Kidney tubule cell (primary cell): ENCODE data around the gene KMT5B.
A peak's percentile ranks its signal among the peaks of the same experiment; 100 is the strongest.

Experiments used
- DNase-seq: peaks from one replicate; pipeline ENCODE4 v3.0.0-alpha.2; 2018; ENCODE audit warnings: low spot score

The KMT5B gene

DNA sequence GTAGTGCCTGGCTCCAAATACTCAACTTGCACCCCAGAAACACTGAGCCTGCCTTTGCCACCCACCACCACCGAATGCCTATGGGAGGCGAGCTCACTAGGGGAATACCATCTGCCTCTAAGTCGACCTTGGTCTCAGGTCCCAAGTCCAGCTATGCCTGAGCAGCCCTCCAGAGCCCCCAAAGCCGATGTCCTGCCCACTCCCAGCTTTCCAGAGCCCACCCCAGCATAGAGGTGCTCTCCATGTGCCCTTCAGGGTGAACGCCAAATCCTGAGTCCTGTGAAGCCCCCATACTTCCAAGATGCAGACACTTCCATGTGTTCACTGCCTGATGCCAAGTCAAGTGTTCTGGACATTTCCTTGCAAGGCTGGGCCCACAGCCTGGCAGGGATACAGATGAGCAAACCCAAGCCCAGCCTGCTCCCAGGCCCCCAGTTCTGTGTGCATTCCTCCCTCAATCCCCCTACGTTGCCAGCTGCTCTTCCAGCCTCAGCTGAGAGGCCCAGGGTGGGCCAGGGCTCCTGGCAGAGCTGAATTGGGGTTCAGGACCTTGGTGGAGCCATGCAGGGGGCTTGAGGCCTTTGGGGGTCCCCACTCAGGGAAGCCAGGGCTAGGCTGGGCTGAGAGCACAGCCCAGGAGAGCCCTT, 2.6 kb upstream of the KMT5B start:
- no peak for DNase-seq

DNA sequence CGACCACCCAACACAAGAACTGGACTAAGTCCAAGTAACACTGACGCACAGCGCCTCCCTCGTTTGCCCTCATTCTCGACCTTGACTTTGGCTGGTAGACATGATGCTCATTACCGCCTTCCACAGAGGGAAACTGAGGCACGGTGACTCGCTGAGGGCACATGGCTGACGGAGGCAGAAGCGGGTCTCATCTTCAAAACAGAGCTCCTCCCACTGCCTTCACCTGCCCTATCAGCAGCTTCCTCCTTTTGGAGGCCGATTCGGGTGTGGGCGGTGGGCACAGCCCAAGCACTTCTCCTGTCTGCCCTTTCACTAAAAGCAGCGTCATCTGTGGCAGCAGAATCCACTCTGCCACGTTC, 2.0 kb upstream of the KMT5B start:
- DNase-seq = no peak

DNA sequence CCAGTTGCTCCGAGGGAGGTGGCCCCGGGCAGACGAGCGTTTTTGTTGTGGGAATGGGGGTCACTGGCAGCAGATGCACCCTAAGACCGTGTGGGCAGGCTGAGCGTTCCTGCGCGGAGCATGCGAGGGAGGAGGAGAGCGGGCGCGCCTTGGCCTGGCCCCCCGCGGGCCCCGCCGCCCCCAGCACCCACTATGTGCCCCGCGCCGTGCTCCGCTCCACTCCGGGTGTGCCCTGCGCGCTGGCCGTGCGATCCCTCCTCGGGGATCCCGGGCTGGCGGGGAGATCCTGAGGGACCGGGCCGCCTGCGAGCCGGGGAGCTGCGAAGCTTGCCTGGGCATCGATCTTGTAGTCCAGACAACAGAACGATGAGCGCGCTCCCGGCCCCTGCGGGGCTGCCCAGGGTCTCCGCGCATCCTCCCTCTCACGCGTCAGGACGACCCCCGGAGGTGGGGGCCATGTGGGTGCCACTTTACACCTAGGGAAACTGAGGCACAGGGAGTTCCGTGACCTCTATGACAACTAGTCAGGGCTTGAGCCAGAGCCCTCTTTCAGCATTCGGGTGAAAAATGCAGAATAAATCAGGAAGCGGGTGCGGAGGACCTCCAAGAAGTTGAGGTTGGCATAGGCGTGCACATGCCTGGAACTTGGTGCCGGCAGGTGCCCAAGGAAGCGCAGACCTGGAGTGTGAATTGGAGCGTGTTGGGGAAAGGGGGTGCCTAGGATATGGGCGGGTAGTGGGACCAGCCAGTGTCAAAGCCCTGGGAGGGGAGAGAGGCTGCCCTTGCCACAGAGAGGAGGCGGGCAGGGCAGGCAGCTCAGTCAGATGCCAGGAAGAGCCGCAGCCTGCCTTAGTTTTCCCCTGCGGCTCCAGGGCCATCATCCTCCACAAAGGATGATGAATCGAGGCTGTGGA, 1.3 kb upstream of the KMT5B start:
- DNase-seq = peak; percentile 11

DNA sequence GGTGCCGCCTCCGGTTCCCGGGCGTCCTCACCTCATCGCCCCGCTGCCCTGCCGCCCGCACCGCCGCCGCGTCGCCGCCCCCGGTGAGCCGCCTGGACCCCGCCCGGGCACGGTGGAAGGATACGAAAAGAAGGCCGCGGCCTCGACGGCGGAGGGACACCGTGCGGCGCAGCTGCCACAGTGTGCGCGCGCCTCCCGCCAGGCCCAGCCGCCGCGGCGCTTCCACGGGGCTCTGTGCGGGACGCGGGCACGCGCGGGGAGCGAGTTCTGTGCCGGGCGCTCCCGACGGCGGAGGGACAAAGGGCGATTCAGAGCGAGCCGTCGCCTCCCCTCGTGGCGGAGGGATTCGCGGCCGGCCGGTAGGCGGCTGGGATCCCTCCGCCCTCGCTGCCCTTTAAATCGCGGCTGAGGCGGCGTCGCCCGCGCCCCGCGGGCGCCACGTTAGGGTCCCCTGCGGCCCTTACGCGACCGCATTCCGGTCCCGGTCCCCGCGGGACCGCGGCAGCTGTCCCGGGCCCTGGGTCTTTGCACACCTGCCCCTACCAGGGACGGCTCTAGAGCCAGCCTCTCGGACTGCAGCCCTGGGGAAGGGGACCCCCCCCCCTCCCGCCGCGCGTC, 568 bp upstream of the KMT5B start:
- peak; percentile 95 for DNase-seq

DNA sequence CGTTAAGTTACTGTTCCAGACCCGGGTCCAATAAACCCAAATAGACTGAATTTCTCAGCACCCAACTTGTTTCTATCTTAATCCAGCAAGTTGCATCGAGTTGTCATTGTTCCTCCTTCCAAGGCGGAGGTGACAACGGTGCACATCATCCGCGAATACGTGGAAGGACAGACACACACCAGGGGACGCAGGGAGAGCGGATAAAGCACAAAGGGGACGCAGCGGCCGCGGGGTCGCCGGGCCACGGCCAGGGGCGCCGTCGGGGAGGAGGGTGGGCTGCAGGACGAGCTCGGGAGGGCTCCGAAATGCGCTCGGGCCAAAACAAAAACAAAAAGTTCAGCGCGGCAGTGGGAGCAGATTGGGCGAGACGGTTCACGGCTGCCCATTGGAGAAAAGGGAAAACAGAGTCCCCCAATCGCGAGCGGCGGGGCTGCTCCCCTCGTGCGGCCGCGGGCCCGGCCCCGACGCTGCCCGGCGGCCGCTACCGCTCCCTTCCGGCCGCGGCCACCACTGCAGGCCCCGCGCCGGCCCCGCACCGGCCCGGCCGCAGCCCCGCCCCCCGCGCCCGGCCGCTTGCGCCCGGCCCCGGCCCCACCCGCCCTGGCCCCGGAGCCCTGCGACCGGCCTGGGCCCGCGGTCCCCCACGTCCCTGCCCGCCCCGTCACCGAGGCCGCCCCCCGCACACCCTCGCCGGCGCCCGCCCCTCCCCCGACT, 518 bp downstream of the KMT5B start:
- DNase-seq = peak; percentile 77

DNA sequence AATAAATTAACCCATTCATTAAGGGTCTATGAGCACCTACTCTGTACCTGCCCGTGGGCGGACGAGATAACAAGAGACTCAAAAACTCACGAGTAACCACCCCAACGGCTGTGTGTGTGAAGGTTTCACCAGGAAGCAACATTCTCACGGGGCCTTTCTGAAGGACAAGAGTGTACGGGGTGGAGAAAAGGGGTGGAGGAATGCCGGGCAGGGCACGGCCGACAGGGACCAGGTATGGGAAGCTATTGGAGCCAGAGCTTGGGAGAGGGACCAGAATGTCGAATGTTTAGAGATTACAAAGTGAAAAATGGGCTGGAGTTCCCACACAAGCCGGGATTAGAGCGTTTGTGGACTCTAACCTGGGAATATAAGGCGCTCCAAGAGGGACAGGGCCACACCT, 1.6 kb downstream of the KMT5B start:
- DNase-seq = peak; percentile 42

DNA sequence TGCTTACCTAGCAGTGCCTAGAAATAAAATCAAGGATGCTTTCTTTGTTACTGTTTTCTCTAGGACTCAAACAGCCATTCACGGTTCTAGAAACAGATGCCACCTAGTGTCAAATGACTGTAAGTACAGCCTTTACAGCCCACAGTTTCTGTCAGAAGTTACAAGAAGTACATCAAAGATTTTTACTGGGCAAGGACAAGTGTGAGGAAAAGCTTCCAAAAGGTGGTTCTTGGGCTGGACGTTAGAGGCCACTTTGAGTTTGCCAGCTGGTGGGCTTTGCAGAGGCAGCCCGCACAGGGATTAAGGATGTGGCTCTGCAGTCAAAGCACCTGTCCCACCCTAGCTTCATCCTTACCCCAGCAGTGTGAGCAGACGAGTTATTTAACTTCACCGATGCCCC, 6.9 kb downstream of the KMT5B start:
- peak; percentile 65 for DNase-seq

DNA sequence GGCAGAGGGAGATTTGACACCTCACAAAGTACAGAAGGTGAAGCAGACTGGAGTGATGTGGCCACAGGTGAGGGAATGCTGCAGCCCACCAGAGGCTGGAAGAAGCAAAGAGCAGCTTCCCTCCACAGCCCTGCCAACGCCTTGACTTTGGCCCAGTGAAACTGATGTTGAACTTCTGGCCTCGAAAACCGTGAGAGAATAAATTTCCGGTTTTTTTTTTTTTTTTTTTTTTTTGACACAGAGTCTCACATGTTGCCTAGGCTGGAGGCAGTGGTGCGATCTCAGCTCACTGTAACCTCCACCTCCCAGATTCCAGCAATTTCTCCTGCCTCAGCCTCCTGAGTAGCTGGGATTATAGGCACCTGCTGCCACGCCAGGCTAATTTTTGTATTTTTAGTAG, 8.7 kb downstream of the KMT5B start:
- DNase-seq = no peak

DNA sequence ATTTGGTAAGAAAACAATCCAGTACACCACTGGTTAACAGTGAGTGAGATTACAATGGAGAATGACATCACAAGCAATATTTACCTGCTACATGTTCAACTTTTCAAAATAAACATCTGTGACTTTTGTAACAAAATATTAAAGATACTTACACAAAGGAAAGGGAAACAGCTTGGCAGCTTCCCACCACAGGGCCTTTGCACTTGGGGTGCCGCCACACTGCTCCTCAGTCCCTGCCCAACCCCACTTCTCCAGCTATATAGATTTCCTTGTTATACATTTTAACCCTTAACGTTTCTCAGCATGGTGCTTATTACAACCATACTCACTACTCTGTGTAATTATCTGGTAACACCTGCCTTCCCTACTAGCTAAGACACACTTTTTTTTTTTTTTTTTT, 10.9 kb downstream of the KMT5B start:
- no peak for DNase-seq

DNA sequence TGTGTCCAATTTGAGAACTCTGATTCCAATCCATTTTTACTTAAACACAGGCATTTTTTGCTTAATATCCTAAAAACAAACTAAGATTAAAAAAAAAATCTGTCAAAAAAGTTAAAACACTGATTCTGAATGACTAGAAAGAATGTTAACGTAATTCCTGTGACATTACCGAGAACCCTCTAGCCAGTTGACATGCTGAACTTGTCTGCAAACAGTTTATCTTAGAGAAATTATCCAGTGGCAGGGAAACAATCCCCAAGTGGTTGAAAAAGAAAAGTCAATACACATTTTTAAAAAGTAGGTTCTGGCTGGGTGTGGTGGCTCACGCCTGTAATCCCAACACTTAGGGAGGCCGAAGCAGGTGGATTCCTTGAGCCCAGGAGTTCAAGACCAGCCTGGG, 11.6 kb downstream of the KMT5B start:
- DNase-seq = no peak

DNA sequence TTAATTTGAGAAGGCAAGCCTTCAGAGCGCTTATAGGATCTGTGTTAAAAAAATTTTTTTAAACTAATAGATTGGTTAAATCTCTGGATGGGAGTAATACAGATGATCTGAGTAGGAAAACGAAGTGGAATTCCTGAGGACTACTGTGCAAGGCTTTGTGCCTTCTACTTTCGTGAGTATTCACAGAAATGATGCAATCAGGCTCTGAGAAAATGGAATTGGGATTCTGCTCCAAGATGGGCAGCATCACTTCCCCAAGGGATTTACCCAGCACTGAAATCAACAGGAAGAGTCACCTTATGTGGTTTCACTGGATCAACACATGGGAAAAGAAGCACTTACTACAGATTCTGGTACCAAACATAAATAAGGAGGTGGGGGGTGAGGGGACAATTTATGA, 12.5 kb downstream of the KMT5B start:
- no peak for DNase-seq

DNA sequence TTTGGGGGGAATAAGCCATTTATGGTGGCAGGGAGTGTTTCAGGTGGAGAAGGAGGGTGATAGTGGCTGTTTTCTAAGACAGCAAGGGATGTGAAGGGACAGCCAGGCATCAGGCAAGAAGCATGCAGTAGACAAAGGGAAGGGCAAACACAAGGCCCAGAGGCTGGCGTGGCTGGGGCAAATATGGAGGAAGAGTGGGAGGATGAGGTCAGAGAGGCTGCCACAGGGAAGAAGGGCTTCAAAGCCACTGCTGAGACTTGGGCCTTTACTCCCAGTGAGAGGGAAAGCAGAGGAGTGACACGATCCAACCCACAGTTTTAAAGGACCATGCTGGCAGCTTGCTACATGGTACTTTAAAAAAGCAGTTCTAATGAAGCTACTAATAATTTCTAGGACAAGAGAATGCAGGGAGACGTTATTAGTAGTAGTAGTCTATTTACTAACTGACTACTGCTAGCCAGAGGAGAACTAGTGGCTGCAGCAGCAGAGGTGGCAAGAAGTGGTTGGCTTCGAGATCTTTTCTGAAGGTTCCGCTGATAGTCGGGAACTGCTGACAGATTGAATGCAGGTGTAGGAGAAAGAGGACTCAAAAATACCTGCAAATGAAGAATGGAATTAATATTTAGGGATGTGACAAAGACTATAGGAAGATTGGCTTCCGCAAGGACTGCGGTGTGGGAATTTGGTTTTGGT, 13.7 kb downstream of the KMT5B start:
- no peak for DNase-seq

DNA sequence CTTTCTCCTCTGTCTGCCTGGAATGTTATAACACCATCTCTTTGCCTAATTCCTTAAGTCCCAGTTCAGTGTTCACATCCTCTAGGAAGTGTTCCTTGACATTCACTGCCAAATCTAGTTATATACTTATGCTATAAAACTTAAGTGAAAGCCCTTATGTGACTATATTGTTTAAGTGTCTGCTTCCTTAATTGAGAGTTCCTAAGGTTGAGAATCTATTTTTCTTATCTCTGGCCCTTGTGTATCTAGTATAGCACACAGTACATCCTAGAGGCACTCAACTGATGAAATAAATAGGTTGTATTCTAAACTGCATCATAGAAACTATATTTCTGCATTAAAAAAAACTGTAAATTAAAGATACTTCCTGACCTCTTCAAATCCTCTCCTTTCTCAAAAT, 16.9 kb downstream of the KMT5B start:
- no peak for DNase-seq

DNA sequence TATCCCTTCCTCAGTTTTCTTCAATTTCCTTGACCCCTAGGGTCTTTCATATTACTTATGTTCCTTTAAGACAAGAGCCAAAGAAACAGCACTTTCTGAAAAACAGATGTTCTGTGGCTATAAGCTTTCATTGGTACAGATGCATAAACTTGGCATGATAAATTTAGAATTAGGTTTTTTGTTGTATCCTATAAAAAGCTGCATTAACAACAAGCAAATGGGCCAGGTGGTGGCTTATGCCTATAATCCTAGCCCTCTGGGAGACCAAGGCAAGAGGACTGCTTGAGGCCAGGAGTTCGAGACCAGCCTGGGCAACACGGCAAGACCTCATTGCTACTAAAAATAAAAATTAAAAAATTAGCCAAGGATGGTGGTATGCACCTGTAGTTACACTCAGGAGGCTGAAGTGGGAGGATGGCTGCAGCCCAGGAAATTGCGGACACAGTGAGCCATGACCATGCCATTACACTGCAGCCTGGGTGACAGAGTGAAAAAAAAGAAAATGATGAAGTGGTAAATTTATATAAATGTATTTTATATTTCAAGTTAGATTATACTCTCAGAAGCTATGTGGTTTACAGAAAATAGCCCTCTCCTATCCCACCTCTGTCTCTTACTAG, 18.3 kb downstream of the KMT5B start:
- DNase-seq = no peak

DNA sequence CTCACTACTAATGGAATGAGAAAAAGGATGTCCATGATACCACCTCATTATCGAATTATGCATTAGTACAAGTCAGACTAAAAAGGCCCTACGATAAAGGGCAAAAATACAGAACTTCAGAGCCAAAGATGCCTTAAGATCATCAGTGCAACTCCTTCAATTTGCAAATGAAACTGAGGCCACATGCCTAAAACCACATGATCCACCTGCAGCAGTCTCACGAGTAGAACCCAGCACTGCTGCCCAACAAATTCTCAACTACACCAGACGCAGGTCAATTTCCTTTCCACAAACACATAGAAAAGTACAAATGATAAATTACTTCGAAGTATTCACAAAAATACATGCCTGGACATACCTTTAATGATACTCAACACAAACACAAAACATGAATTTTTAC, 20.1 kb downstream of the KMT5B start:
- DNase-seq = no peak

DNA sequence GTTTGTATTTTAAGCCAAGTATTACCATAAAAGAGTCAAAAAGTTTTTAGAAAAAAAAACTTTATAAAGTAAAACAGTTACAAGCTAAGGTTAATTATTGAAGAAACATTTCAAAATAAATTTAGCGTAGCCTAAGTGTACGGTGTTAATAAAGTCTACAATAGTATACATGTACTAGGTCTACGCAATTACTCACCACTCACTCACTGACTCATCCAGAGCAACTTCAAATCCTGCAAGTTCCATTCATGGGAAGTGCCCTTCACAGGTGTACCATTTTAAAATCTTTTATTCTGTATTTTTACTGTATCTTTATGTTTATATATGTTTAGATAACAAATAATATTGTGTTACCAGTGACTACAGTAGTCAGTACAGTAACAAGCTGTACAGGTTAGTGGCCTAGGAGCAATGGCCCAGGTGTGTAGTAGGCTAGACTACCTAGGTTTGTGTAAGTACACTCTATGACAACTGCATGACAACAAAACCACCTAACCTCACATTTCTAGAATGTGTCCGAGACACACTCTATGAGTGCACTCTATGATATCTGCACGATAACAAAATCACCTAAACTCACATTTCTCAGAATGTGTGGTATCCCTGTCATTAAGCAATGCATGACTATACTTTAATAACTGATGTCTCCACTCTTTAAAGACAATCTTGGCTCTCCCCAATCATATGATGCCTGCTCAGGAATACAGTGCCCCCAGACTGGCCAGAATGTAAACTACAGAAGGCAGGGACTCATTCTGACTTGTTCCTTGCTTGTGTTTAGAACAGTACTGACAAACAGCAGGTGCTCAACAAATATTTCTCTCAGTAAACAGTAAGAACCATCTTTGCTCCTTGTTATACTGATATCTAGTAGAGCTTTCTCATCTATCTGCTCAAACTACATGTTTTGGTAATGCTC, 21.2 kb downstream of the KMT5B start:
- peak; percentile 82 for DNase-seq

DNA sequence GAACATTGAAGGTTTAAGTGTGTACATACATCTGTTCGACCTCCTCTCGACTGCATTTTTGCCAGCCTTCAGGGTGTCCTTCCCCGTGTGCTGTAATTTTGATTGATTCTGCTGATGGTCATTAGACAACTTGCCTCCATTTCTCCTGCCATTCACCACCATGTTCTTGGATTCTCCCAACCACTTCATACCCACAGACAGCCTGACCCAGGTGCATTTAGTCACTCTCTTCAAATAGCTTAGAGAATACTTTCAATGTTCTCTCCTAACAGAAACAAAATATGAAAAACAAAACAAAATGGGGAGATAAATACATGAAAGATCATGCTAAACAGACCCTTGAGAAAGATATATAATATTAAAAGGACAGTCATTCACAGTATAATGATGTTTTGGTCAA, 23.2 kb downstream of the KMT5B start:
- no peak for DNase-seq

DNA sequence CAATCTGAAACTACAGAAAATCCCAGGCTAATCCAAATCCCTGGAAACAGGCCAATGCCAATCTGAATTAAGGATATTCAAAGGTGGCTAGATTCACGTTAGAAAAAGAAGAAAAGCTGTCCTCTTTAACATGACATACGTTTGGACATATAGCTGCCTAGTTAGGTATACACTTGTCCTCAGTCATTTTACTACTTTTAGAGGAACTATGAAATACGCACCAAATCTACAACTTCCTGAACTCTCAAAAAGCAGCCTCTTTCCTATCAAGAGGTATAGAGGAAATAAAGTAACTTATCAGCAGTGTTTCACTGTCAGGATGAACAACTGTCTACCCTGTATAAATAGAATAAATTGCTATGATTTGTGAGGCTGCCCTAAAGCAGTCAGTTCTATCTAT, 24.0 kb downstream of the KMT5B start:
- no peak for DNase-seq

DNA sequence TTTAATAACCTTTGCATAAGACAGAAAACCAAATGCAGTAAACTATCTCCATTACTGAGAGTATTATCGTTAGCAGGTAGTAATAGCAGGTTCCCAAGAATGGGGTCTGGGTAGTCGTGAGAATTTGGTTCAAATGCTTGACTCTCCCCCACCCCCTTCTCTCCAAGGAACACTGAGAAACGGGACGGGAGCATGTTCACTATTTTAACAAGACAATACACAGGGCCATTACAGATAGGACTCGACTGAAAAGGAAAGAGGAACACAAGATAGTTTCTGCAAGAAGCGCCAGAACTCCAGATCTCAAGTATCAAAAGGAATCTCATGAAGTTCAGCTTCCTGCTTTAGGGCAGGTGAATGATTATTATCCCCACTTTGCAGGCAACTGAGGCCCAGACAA, 27.0 kb downstream of the KMT5B start:
- DNase-seq = no peak

DNA sequence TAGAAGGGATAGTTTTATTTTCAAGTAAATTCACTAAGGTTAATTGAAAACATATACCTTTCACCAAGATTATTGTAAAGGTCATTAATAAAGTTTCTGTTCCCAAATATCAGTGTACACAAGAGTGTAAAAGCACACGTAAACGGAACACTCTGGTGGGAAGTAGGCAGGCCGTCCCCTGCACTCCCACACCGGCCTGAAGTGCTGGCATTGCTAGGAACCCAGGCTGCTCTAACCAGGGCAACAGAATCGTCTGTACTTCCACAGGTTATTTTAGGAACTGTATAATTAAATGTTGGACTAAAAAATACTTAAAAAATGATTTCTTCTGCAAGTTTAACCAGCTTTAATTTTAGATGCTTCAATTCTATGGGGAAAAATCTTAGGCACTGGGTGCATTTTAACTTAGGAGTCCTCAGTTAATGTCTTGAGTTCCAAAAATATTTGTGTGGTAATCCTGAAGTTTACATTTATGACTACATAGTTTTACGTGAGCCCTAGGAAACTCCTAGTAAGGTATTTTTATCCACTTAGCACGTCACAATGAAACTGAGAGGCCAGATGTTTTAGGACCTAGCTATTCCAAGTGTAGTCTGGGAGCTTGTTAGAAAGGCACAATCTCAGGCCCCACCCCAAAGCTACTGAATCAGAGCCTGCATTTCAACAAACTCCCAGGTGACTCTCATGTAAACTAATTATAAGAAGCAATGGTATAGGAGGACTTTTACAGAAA, 31.2 kb downstream of the KMT5B start:
- no peak for DNase-seq
